MG63 (cell line): ENCODE results near the gene COL5A1. TPM values are rescaled to one million over a fixed set of nuclear protein-coding genes. Genes with fewer than 3 reads are reported as not detected.

Source experiments
- DNase-seq: peaks from one replicate; pipeline ENCODE4 v3.0.0-alpha.2; 2020
- H3K27me3 ChIP-seq: fragments of 250-450 bp; sonication (Bioruptor Pico); 2 replicates; pipeline ENCODE4 v1.5.1; 2020; ENCODE audit warnings: mild to moderate bottlenecking, moderate library complexity
- H3K36me3 ChIP-seq: fragments of 250-450 bp; sonication (Bioruptor Pico); 2 replicates; pipeline ENCODE4 v1.5.1; 2020; ENCODE audit warnings: mild to moderate bottlenecking, moderate library complexity
- H3K4me3 ChIP-seq: fragments of 250-450 bp; sonication (Bioruptor Pico); 2 replicates; pipeline ENCODE4 v1.5.1; 2020; ENCODE audit warnings: mild to moderate bottlenecking, moderate library complexity
- H3K9me3 ChIP-seq: fragments of 250-450 bp; sonication (Bioruptor Pico); 2 replicates; pipeline ENCODE4 v1.5.1; 2020; ENCODE audit warnings: mild to moderate bottlenecking, moderate library complexity
- total RNA-seq: library from RNA; depleted of rRNA; stranded (reverse); fragments of >200 nt; shearing (Covaris generic); gene quantifications from 2 replicates; pipeline ENCODE4 v1.2.3, GENCODE V29; 2014; ENCODE audit warnings: low replicate concordance

Gene COL5A1
- total RNA-seq, 1 experiment from 2014 or later, result 92.0 TPM

DNA sequence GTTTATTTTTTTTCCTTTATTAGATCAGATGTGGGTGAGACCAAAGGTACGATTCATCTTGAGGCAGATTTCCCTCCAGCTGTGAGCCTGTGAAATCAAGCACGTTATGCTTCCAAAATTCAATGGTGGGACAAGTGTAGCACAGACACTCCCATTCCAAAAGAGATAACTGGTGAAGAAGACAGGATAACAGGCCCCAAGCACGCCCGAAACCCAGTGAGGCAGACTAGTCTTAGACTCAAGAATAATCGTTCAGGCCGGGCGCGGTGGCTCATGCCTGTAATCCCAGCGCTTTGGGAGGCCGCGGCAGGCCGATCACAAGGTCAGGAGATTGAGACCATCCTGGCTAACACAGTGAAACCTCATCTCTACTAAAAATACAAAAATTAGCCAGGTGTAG, 36.8 kb upstream of the COL5A1 start:
- no peak for DNase-seq
- Histone ChIP-seq H3K4me3 (no peak overlapping the region), H3K36me3 (no peaks in the 10 kb centered on the region), H3K27me3 (no peaks in the 10 kb centered on the region), H3K9me3 (no peaks in the 10 kb centered on the region)

- H3K4me3 ChIP-seq, result no peak overlapping the region
- no peak for DNase-seq
- H3K9me3 ChIP-seq, result no peaks in the 10 kb centered on the region
- no peaks in the 10 kb centered on the region for H3K36me3 ChIP-seq
- H3K27me3 ChIP-seq, result no peaks in the 10 kb centered on the region
Observed at GRCh38 chr9:134605351-134605965, 36.1 kb upstream of the COL5A1 start.

DNA sequence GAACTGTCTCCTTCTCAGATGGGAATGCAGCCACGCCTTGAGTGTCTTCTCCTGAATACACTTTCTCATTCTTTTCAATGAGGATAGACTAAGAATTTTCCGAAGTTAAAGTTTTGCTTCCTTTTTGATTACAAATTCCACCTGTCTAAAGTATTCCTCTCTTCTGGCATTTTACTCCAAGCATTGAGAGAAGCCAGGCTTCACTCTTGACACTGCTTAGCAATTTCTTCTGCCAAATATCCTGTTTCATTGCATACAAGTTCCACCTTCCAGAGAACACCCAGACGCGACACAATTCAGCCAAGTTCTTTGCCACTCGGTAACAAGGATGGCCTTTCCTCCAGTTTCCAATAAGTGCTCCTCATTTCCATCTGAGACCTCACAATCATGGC, 35.6 kb upstream of the COL5A1 start:
- Histone ChIP-seq H3K4me3 (no peak overlapping the region), H3K27me3 (no peaks in the 10 kb centered on the region)
- DNase-seq, result no peak

DNA sequence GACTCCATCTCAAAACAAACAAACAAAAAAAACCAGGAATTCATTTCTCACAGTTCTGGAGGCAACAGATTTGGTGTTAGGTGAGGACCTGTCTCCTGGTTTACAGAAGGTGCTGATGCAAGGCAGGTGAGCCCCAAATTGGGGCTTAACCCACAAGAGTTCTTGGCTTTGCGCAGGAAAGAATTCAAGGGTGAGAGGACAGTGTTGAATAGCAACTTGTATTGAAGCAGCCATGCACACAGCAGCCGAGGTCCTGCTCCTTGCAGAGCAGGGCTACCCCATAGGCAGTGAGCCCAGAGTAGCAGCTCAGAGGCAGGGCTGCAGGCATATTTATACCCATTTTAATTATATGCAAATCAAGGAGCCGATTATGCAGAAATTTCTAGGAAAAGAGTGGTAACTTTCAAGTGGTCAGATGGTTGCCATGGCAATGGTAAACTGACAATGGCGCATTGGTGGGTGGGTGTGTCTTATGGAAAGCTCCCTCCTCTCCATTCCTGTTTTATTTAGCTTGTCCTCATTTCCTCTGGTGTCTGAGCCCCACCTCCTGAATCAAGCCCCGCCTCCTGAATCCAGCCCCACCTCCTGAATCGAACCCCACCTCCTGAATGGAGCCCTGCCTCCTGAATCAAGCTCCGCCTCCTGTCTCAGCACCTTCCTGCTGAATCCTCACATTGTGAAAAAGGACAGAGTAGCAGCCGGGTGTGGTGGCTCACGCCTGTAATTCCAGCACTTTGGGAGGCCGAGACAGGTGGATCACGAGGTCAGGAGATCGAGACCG, 34.5 kb upstream of the COL5A1 start:
- H3K27me3 ChIP-seq, result no peaks in the 10 kb centered on the region
- H3K36me3 ChIP-seq, result no peaks in the 10 kb centered on the region
- H3K4me3 ChIP-seq, result no peak overlapping the region
- H3K9me3 ChIP-seq, result peaks cover 9% of the 10 kb centered on the region
- no peak for DNase-seq

More for the DNA sequence above, 35.6 kb upstream of the COL5A1 start:
- no peaks in the 10 kb centered on the region for H3K9me3 ChIP-seq
- H3K36me3 ChIP-seq, result no peaks in the 10 kb centered on the region

DNA sequence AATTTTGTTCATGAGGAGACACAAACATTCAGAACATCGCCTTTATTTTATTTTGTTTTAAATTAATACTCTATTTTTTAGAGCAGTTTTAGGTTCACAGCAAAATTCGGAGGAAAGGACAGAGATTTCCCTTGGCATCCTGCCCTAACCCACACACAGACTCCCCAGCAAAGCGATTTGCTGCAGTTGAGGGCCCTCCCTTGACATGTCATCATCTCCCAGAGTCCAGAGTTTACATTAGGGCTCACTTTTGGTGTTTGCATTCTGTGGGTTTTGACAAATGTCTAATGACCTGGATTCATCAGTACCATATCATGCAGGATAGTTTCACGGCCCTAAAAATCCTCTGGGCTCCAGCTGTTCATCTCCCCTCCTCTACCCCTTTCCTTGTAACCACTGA, 33.6 kb upstream of the COL5A1 start:
- no peaks in the 10 kb centered on the region for H3K36me3 ChIP-seq
- no peak for DNase-seq
- H3K27me3 ChIP-seq, result no peaks in the 10 kb centered on the region
- H3K9me3 ChIP-seq, result peaks cover 17% of the 10 kb centered on the region
- H3K4me3 ChIP-seq, result no peak overlapping the region

GRCh38 chr9:134611046-134611445, 30.6 kb upstream of the COL5A1 start:
- DNase-seq, result no peak

DNA sequence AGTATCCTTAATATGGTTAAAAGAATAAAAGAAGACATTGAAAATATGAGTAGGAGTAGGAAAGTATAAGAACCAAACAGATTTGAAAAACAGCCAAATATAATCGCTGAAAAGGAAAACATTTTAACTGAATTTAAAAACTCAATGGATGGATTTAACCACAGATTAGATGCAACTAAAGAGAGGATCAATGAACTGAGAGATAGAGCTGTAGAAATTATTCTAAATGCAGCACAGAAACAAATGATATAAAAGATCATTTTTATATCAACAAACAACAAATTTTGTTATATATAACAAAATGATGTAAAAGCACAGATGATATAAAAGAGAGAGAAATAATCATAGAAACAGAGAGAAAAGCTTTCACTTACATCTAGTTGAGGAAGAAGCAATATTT, 29.3 kb upstream of the COL5A1 start:
- H3K36me3 ChIP-seq, result no peaks in the 10 kb centered on the region

More at GRCh38 chr9:134611046-134611445, 30.6 kb upstream of the COL5A1 start:
- Histone ChIP-seq H3K36me3 (no peaks in the 10 kb centered on the region), H3K9me3 (peaks cover 33% of the 10 kb centered on the region), H3K27me3 (no peaks in the 10 kb centered on the region), H3K4me3 (no peak overlapping the region)

DNA sequence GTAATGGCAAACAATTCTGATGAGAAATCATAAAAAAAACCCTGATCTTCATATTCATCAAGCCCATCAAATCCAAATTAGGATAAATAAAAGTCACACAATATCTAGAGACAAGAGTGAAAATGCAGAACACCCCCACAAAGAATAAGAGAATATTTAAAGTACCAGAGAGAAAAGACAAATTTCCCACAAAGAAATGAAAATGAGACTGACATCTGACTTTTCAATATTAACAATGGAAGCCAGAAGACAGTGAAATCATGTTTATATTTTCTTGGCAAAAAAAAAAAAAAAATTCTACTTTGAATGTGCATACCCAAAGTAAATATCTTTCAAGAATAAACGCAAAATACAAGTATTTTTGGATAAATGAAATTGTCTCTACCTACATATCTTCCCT, 28.9 kb upstream of the COL5A1 start:
- no peak for DNase-seq
- no peak overlapping the region for H3K4me3 ChIP-seq
- H3K36me3 ChIP-seq, result no peaks in the 10 kb centered on the region
- peaks cover 33% of the 10 kb centered on the region for H3K9me3 ChIP-seq
- H3K27me3 ChIP-seq, result no peaks in the 10 kb centered on the region

More for the DNA sequence above, 29.3 kb upstream of the COL5A1 start:
- DNase-seq, result no peak
- Histone ChIP-seq H3K9me3 (peaks cover 33% of the 10 kb centered on the region), H3K4me3 (no peak overlapping the region), H3K27me3 (no peaks in the 10 kb centered on the region)

GRCh38 chr9:134614256-134614655, 27.3 kb upstream of the COL5A1 start:
- H3K36me3 ChIP-seq, result no peaks in the 10 kb centered on the region
- no peak for DNase-seq
- H3K4me3 ChIP-seq, result no peak overlapping the region
- peaks cover 33% of the 10 kb centered on the region for H3K9me3 ChIP-seq
- no peaks in the 10 kb centered on the region for H3K27me3 ChIP-seq

- H3K27me3 ChIP-seq, result no peaks in the 10 kb centered on the region
- peaks cover 33% of the 10 kb centered on the region for H3K9me3 ChIP-seq
- H3K4me3 ChIP-seq, result no peak overlapping the region
- H3K36me3 ChIP-seq, result no peaks in the 10 kb centered on the region
- DNase-seq, result no peak
Observed at GRCh38 chr9:134616341-134616740, 25.3 kb upstream of the COL5A1 start.

- Histone ChIP-seq H3K9me3 (peaks cover 23% of the 10 kb centered on the region), H3K36me3 (no peaks in the 10 kb centered on the region), H3K4me3 (no peak overlapping the region), H3K27me3 (no peaks in the 10 kb centered on the region)
- DNase-seq, result no peak
Observed at GRCh38 chr9:134617246-134617645, 24.4 kb upstream of the COL5A1 start.

GRCh38 chr9:134617836-134618162, 23.8 kb upstream of the COL5A1 start:
- Histone ChIP-seq H3K27me3 (no peaks in the 10 kb centered on the region), H3K9me3 (peaks cover 18% of the 10 kb centered on the region), H3K4me3 (no peak overlapping the region), H3K36me3 (no peaks in the 10 kb centered on the region)
- DNase-seq, result no peak

DNA sequence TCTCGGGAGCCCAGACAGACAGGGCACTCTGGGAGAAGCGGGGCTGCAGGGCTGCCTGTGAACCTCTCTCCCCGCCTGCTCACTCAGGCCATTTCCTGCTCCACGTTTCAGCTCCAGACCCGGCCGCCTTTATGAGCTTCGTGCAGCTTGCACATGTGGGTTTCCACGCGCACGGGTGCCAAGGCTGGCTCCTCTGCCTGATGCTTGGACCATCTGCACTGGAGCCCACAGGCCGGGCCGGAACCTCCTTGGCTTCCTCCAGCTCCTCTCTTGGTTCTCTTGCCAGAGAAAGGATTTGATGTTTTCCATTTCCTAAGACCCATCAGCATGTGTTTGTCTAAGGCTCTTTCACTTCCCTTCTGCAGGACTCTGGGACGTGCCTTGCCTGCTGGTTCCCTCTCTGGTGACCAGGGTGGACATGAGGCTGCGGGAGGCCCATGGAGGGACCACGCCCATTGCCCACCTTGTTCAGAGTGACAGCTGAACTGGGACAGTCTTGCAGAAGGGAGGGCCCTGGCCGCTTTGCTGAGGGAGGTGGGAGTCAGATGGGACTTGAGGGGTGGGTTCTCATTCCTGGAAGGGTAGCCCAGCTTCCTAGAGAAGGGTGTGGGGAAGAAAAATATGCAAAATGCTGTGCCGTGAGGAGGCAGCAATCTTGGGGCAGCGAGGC, 23.3 kb upstream of the COL5A1 start:
- H3K4me3 ChIP-seq, result no peak overlapping the region
- DNase-seq, result no peak
- no peaks in the 10 kb centered on the region for H3K27me3 ChIP-seq
- peaks cover 16% of the 10 kb centered on the region for H3K9me3 ChIP-seq
- no peaks in the 10 kb centered on the region for H3K36me3 ChIP-seq

- H3K27me3 ChIP-seq, result no peaks in the 10 kb centered on the region
- H3K36me3 ChIP-seq, result no peaks in the 10 kb centered on the region
- no peak for DNase-seq
- H3K4me3 ChIP-seq, result no peak overlapping the region
- H3K9me3 ChIP-seq, result peaks cover 12% of the 10 kb centered on the region
Observed at GRCh38 chr9:134618833-134619447, 22.7 kb upstream of the COL5A1 start.

DNA sequence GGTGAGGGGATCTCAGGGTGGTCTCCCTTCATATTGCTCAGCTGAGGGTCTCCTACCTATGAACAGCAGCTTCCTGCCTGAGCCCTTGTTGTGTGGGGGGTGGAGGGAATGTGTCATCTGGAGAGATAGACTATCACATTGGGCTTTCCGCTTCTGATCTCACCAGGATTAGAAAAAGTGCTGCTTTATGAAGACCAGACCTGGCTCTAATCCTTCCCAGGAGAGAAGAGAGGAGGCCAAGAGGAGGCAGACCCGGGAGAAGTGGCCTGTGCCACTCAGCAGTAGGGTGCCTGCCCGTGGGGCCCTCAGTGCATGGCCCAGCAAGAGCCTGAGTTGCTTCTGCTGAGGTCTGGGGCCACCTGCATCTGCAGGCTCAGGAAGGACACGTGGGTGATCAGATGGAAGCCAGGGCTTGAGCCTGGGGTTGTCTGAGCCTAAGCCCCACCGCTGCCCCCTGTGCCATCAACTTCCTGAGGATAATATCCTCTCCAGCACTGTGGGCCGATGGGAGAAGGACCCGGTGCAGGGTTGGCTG, 22.1 kb upstream of the COL5A1 start:
- H3K36me3 ChIP-seq, result no peaks in the 10 kb centered on the region
- DNase-seq, result no peak
- no peak overlapping the region for H3K4me3 ChIP-seq
- no peaks in the 10 kb centered on the region for H3K27me3 ChIP-seq
- H3K9me3 ChIP-seq, result peaks cover 10% of the 10 kb centered on the region

GRCh38 chr9:134619983-134620661, 21.5 kb upstream of the COL5A1 start:
- Histone ChIP-seq H3K27me3 (no peaks in the 10 kb centered on the region), H3K4me3 (no peak overlapping the region), H3K9me3 (0 out of 2 replicates have a peak, but pooled peaks cover 4% of the 10 kb centered on the region), H3K36me3 (no peaks in the 10 kb centered on the region)
- no peak for DNase-seq
